ENCODE results near the gene TFF1. TPM values are rescaled to one million over a fixed set of nuclear protein-coding genes. Genes with fewer than 3 reads are reported as not detected.

TFF1 gene
- total RNA-seq, 1 donor from 2014 or later, result 136 TPM

GRCh38 chr21:42316891-42317290 lies 49.4 kb downstream of the TFF1 start:
- no peaks in the 10 kb centered on the region for H3K9me3 Mint-ChIP-seq
- H3K4me3 Mint-ChIP-seq, result no peak overlapping the region
- H3K4me1 Mint-ChIP-seq (ENCODE audit: unreplicated experiment), result peaks cover 16% of the 10 kb centered on the region
- no peak for TF ChIP-seq CTCF (conservative IDR thresholded peaks at IDR 0.05)
- no peak overlapping the region for H3K27ac Mint-ChIP-seq
- H3K27me3 Mint-ChIP-seq, result no peaks in the 10 kb centered on the region
- no peaks in the 10 kb centered on the region for H3K36me3 Mint-ChIP-seq
- peak; percentile 60 for DNase-seq (ENCODE audit: extremely low spot score, unreplicated experiment)

- TF ChIP-seq CTCF (conservative IDR thresholded peaks at IDR 0.05), result no peak
Observed at GRCh38 chr21:42315296-42315891, 50.9 kb downstream of the TFF1 start, which contains the start of gene TFF3. TFF3 (minus strand) TSS chr21:42315409; CDS start chr21:42315374, 35 bp downstream.

GRCh38 chr21:42314616-42315295 lies 51.6 kb downstream of the TFF1 start:
- H3K4me3 Mint-ChIP-seq, result no peak overlapping the region
- DNase-seq (ENCODE audit: extremely low spot score, unreplicated experiment), result no peak
- no peak overlapping the region for H3K27ac Mint-ChIP-seq
- peaks cover 4% of the 10 kb centered on the region for H3K27me3 Mint-ChIP-seq
- peaks cover 20% of the 10 kb centered on the region for H3K4me1 Mint-ChIP-seq (ENCODE audit: unreplicated experiment)
- TF ChIP-seq CTCF (conservative IDR thresholded peaks at IDR 0.05), result no peak
- no peaks in the 10 kb centered on the region for H3K9me3 Mint-ChIP-seq
- no peaks in the 10 kb centered on the region for H3K36me3 Mint-ChIP-seq

More at GRCh38 chr21:42315296-42315891, 50.9 kb downstream of the TFF1 start, which contains the start of gene TFF3:
- Mint-ChIP-seq H3K4me3 (no peak within 1 kb of the TSS), H3K9me3 (no peaks in the 10 kb centered on the region), H3K27ac (peak within 1 kb of the TSS; percentile 77), H3K27me3 (peaks cover under 1% of the 10 kb centered on the region), H3K36me3 (no peaks in the 10 kb centered on the region), H3K4me1 (ENCODE audit: unreplicated experiment) (peaks cover 16% of the 10 kb centered on the region)
- peak; percentile 65 for DNase-seq (ENCODE audit: extremely low spot score, unreplicated experiment)

- no peaks in the 10 kb centered on the region for H3K9me3 Mint-ChIP-seq
- DNase-seq (ENCODE audit: extremely low spot score, unreplicated experiment), result peak; percentile 42
- peak overlapping the region; percentile 2 for H3K4me3 Mint-ChIP-seq
- peaks cover 20% of the 10 kb centered on the region for H3K4me1 Mint-ChIP-seq (ENCODE audit: unreplicated experiment)
- no peaks in the 10 kb centered on the region for H3K36me3 Mint-ChIP-seq
- no peak overlapping the region for H3K27ac Mint-ChIP-seq
- H3K27me3 Mint-ChIP-seq, result peaks cover 4% of the 10 kb centered on the region
- TF ChIP-seq CTCF (conservative IDR thresholded peaks at IDR 0.05), result no peak
Observed at GRCh38 chr21:42313501-42313969, 52.8 kb downstream of the TFF1 start.

GRCh38 chr21:42312626-42313104 lies 53.7 kb downstream of the TFF1 start:
- peaks cover 4% of the 10 kb centered on the region for H3K27me3 Mint-ChIP-seq
- H3K4me3 Mint-ChIP-seq, result no peak overlapping the region
- no peak overlapping the region for H3K27ac Mint-ChIP-seq
- no peaks in the 10 kb centered on the region for H3K36me3 Mint-ChIP-seq
- H3K9me3 Mint-ChIP-seq, result no peaks in the 10 kb centered on the region
- peaks cover 20% of the 10 kb centered on the region for H3K4me1 Mint-ChIP-seq (ENCODE audit: unreplicated experiment)
- TF ChIP-seq CTCF (conservative IDR thresholded peaks at IDR 0.05), result no peak
- DNase-seq (ENCODE audit: extremely low spot score, unreplicated experiment), result peak; percentile 59

Other genes with a start within 250 kb of the TFF1 start
- 6.2 and 8.4 TPM in 2 replicates for gene ABCG1, start 147.4 kb downstream of the TFF1 start, total RNA-seq (ENCODE audit: low replicate concordance)
- 31.5 and 183 TPM in 2 replicates for gene TFF3, start 51.1 kb downstream of the TFF1 start, total RNA-seq (ENCODE audit: low replicate concordance)
- gene TFF2, start 15.5 kb downstream of the TFF1 start, total RNA-seq (ENCODE audit: low replicate concordance), result 5.2 and 11.3 TPM in 2 replicates
- 0.74 and 1.3 TPM in 2 replicates for gene TMPRSS3, start 29.5 kb upstream of the TFF1 start, total RNA-seq (ENCODE audit: low replicate concordance)
- not detected in 2 replicates for gene UBASH3A, start 37.4 kb upstream of the TFF1 start, total RNA-seq (ENCODE audit: low replicate concordance)
- gene RSPH1, start 129.7 kb upstream of the TFF1 start, total RNA-seq (ENCODE audit: low replicate concordance), result 2.1 and 5.2 TPM in 2 replicates
- 24.8 and 44.2 TPM in 2 replicates for gene SLC37A1, start 147.3 kb upstream of the TFF1 start, total RNA-seq (ENCODE audit: low replicate concordance)